ENCODE data around the gene SHOX. TPM values are rescaled to one million over a fixed set of nuclear protein-coding genes. Genes with fewer than 3 reads are reported as not detected.

The SHOX gene
- total RNA-seq, 1 experiment from 2014 or later: not detected

GRCh38 chrX:689983-690382, 59.4 kb downstream of the SHOX start:
- in situ Hi-C loops (cut with HindIII; ENCODE audit: low sequenced_read_pairs): no loop called here
- DNase-seq (ENCODE audit: low spot score): no peak

- no peak for DNase-seq (ENCODE audit: low spot score)
- in situ Hi-C loops (cut with HindIII; ENCODE audit: low sequenced_read_pairs): loop anchor here (5.0 kb wide), 1 partner anchor 42 kb away; no protein-coding TSS in a partner anchor
Measured at GRCh38 chrX:694800-695199, 64.2 kb downstream of the SHOX start.

- no peak for DNase-seq (ENCODE audit: low spot score)
- in situ Hi-C loops (cut with HindIII; ENCODE audit: low sequenced_read_pairs): loop anchor here (5.0 kb wide), 1 partner anchor 46 kb away; no protein-coding TSS in a partner anchor
Measured at GRCh38 chrX:698206-698605, 67.6 kb downstream of the SHOX start.

GRCh38 chrX:700936-701335, 70.3 kb downstream of the SHOX start:
- in situ Hi-C loops (cut with HindIII; ENCODE audit: low sequenced_read_pairs): no loop called here

GRCh38 chrX:701673-702072, 71.1 kb downstream of the SHOX start:
- no peak for DNase-seq (ENCODE audit: low spot score)
- in situ Hi-C loops (cut with HindIII; ENCODE audit: low sequenced_read_pairs): no loop called here

More at GRCh38 chrX:700936-701335, 70.3 kb downstream of the SHOX start:
- DNase-seq (ENCODE audit: low spot score): no peak

GRCh38 chrX:703466-703865, 72.9 kb downstream of the SHOX start:
- in situ Hi-C loops (cut with HindIII; ENCODE audit: low sequenced_read_pairs): no loop called here
- DNase-seq (ENCODE audit: low spot score): no peak

GRCh38 chrX:703866-704265, 73.3 kb downstream of the SHOX start:
- no peak for DNase-seq (ENCODE audit: low spot score)
- in situ Hi-C loops (cut with HindIII; ENCODE audit: low sequenced_read_pairs): no loop called here

Other genes starting within 250 kb of the SHOX start
- gene PPP2R3B, start 243.9 kb upstream of the SHOX start, total RNA-seq (2014; rRNA removed; shearing (Covaris generic)): 77.9 and 104 TPM in 2 replicates

Data from G401 (cell line).